Progenitor cell of endocrine pancreas (in vitro differentiated cells): ENCODE data around the gene SFTPB. TPM values are rescaled to one million over a fixed set of nuclear protein-coding genes. Genes with fewer than 3 reads are reported as not detected.

Source experiments
- DNase-seq: peaks from one replicate; pipeline ENCODE4 v3.0.0; 2021; ENCODE audit warnings: low spot score; ENCODE audit not compliant: unreplicated experiment
- H3K27ac Mint-ChIP-seq: 2 replicates; pipeline ENCODE4 v1.8.0; 2021; ENCODE audit warnings: mild to moderate bottlenecking, moderate library complexity, mixed read lengths
- H3K27me3 Mint-ChIP-seq: 2 replicates; pipeline ENCODE4 v1.8.0; 2021; ENCODE audit warnings: mixed read lengths
- H3K36me3 Mint-ChIP-seq: 2 replicates; pipeline ENCODE4 v1.8.0; 2022; ENCODE audit warnings: mixed read lengths; ENCODE audit not compliant: insufficient read depth
- H3K4me1 Mint-ChIP-seq: 2 replicates; pipeline ENCODE4 v1.8.0; 2021; ENCODE audit warnings: low read depth, mixed read lengths
- H3K4me3 Mint-ChIP-seq: 2 replicates; pipeline ENCODE4 v1.8.0; 2021; ENCODE audit warnings: low read depth, mild to moderate bottlenecking, moderate library complexity, mixed read lengths
- H3K9me3 Mint-ChIP-seq: 2 replicates; pipeline ENCODE4 v1.8.0; 2021; ENCODE audit warnings: low read depth, mixed read lengths
- total RNA-seq: library from RNA; stranded (reverse); gene quantifications from 2 replicates; pipeline ENCODE4 v1.2.1, GENCODE V29; 2021
- TF ChIP-seq, protein P1 (sequence below): fragments of 200-600 bp; sonication (generic); IDR thresholded peaks from one replicate; pipeline ENCODE4 v1.5.0; 2021; ENCODE audit warnings: antibody characterized with exemption, mild to moderate bottlenecking; ENCODE audit not compliant: unreplicated experiment

SFTPB gene
- total RNA-seq, 1 donor from 2014 or later: not detected

DNA sequence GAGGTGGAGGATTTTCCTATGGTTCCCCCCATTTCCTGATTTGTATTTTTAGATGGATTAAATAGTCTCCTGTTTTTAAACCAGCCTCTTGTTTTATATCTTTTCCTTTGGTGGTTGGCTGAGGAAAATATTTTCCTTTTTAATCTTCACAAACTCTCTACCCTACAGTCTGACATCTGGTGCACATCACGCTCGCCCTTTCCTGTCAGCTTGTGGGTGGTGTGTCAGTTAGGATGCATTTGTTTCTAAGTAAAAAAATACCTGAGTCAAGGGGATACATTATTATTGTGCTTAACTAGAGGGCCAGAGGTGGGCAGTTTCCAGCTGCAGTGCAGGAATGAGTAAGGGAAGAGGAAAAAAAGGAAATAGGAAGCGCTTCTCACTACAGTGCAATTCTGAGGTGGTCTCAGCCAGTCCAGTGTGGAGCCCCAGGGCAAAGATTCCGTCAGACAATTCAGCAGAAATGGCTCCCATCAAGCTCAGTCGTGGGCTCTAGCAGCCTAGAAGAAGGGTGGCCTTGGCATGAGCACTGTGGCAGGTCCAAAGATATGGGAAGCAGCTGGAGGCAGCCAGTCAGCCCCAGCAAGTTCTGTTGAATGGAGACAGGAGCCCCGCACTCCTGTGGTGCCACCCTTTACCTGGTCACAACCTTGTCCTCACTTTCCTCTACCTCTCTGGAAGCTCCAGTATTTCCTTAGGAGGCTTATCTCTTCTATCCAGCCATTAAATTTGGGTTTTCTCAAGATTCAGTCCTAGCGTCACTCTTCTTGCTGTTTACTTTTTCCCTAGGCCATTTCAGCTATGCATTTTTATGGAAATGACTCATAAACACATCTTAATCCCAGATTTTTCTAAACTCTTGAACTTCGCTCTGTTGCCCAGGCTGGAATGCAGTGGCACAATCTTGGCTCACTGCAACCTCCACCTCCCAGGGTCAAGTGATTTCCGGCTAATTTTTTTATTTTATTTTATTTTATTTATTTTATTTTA lies 18.5 kb downstream of the SFTPB start:
- TF ChIP-seq, protein P1, sequence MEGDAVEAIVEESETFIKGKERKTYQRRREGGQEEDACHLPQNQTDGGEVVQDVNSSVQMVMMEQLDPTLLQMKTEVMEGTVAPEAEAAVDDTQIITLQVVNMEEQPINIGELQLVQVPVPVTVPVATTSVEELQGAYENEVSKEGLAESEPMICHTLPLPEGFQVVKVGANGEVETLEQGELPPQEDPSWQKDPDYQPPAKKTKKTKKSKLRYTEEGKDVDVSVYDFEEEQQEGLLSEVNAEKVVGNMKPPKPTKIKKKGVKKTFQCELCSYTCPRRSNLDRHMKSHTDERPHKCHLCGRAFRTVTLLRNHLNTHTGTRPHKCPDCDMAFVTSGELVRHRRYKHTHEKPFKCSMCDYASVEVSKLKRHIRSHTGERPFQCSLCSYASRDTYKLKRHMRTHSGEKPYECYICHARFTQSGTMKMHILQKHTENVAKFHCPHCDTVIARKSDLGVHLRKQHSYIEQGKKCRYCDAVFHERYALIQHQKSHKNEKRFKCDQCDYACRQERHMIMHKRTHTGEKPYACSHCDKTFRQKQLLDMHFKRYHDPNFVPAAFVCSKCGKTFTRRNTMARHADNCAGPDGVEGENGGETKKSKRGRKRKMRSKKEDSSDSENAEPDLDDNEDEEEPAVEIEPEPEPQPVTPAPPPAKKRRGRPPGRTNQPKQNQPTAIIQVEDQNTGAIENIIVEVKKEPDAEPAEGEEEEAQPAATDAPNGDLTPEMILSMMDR: no peak
- Mint-ChIP-seq H3K36me3 (peaks cover 21% of the 10 kb centered on the region), H3K27me3 (no peaks in the 10 kb centered on the region), H3K4me1 (no peaks in the 10 kb centered on the region), H3K9me3 (no peaks in the 10 kb centered on the region), H3K27ac (no peak overlapping the region), H3K4me3 (no peak overlapping the region)
- DNase-seq: no peak

DNA sequence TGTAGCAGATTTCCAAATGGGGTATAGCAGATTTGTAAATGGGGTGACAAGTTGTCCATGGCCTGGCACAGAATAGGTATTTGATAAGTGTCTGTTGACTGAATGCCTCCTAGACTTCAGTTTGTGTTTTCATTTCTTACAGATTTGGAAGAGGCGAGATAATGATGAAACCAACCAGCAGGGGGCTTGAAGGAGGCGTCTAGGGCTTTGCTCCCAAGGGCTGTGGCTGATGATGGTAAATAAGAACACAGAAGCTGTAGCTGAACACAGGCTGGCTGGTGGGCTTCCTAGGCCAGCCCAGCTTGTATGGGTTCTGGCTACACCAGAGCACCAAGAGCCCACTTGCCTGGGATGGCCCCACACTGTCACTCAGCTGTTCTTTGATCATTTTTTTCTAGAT lies 19.4 kb downstream of the SFTPB start:
- H3K9me3 Mint-ChIP-seq: no peaks in the 10 kb centered on the region
- no peaks in the 10 kb centered on the region for H3K27me3 Mint-ChIP-seq
- no peak overlapping the region for H3K27ac Mint-ChIP-seq
- DNase-seq: no peak
- peaks cover 18% of the 10 kb centered on the region for H3K36me3 Mint-ChIP-seq
- no peaks in the 10 kb centered on the region for H3K4me1 Mint-ChIP-seq
- H3K4me3 Mint-ChIP-seq: no peak overlapping the region
- TF ChIP-seq, protein P1: peak; percentile 53

DNA sequence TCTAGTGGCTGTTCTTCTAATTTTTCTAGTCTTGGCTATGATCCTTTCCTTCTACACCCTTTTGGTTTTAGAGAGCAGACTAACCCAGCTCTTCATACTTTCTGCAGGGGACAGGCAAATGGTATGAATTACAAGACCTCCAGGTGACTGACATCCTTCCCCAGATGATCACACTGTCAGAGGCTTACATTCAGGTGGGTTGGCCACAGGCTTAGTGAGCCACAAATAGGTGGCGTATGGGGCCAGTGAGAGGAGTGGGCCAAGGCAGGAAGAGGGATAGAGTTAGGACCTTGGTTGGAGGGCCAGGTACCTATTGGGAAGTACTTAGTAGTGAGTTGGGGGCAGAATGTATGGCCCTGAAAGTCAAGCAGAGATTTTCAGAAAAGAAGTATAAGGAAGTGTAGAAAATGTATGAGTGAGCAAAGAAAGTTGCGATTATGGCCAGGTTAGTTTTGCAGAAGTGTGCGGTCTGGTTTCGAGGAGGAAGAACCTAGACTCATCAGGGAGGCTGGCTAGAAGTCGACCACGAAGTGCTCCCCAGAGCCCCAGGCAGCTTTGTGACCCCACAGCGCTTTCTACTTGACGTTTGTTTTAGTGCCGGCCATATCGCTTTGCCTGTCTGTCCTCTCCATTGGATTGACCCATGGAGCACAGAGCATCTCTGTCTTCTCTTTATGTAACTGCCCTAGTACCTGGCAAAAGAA lies 20.0 kb downstream of the SFTPB start:
- no peak for DNase-seq
- no peak overlapping the region for H3K27ac Mint-ChIP-seq
- TF ChIP-seq, protein P1: no peak
- H3K4me3 Mint-ChIP-seq: no peak overlapping the region
- H3K9me3 Mint-ChIP-seq: no peaks in the 10 kb centered on the region
- no peaks in the 10 kb centered on the region for H3K27me3 Mint-ChIP-seq
- no peaks in the 10 kb centered on the region for H3K4me1 Mint-ChIP-seq
- peaks cover 18% of the 10 kb centered on the region for H3K36me3 Mint-ChIP-seq

DNA sequence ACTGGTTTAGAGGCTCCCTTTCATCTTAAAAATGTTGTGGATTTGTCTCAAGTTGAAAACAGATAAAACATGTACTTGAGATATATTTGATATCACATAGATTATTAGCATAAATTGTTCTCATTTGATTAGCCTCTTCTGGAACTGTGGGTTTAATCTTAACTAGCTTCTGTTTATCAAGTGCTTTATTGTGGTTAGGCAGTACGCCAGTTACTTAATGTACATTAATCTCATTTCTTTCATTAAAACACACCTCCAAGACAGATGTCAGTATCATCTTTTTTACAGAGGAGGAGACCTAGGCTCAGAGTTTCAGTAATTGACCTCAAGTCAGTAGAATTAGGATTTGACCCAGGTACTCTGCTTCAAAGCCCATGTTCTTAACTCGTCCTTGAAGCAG lies 21.8 kb downstream of the SFTPB start:
- H3K36me3 Mint-ChIP-seq: peaks cover 26% of the 10 kb centered on the region

DNA sequence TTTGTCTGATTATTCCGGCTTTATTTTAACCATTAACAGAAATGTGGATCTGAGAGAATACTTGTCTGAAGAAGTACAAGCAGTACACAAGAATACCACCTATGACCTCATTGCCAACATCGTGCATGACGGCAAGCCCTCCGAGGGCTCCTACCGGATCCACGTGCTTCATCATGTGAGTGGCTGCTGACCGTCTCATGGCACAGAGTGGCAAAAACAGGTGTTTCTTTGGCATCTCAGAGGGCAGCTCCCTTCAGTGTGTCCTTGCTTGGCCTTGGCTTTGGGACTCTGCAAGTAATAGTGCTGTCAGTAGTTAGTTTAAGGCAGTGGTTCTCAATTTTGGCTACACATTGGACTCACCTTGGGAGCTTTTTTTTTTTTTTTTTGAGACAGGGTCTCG lies 23.1 kb downstream of the SFTPB start:
- H3K4me3 Mint-ChIP-seq: no peak overlapping the region
- no peak for DNase-seq
- H3K36me3 Mint-ChIP-seq: peaks cover 29% of the 10 kb centered on the region
- H3K27ac Mint-ChIP-seq: no peak overlapping the region
- no peaks in the 10 kb centered on the region for H3K4me1 Mint-ChIP-seq
- TF ChIP-seq, protein P1: no peak
- H3K27me3 Mint-ChIP-seq: no peaks in the 10 kb centered on the region
- H3K9me3 Mint-ChIP-seq: no peaks in the 10 kb centered on the region

More for the DNA sequence above, 21.8 kb downstream of the SFTPB start:
- Mint-ChIP-seq H3K4me3 (no peak overlapping the region), H3K27me3 (no peaks in the 10 kb centered on the region), H3K4me1 (no peaks in the 10 kb centered on the region), H3K9me3 (no peaks in the 10 kb centered on the region), H3K27ac (no peak overlapping the region)
- TF ChIP-seq, protein P1: no peak
- DNase-seq: no peak
